HG02885 (cell line): Measurements from ENCODE around the gene SERPINA12.
A peak's percentile ranks its signal among the peaks of the same experiment; 100 is the strongest.
"Not testable (repeated sequence)": the region's sequence is repeated elsewhere in the genome, so short reads cannot be mapped to it uniquely, and the experiment has no call there.

Experiments
- ATAC-seq: cut with Tn5 transposase; IDR thresholded peaks from one replicate; pipeline ENCODE4 v1.9.1; 2021; ENCODE audit warnings: mild to moderate bottlenecking; ENCODE audit not compliant: unreplicated experiment, poor library complexity

Gene SERPINA12

GRCh38 chr14:94499673-94500072 is 9.6 kb downstream of the SERPINA12 start:
- ATAC-seq = no peak

- no peak for ATAC-seq
Observed at GRCh38 chr14:94498215-94498614, 11.1 kb downstream of the SERPINA12 start.

GRCh38 chr14:94494085-94494484 is 15.2 kb downstream of the SERPINA12 start:
- peak; percentile 91 for ATAC-seq

- no peak for ATAC-seq
Observed at GRCh38 chr14:94491511-94491910, 17.8 kb downstream of the SERPINA12 start.

GRCh38 chr14:94489336-94489735 is 19.9 kb downstream of the SERPINA12 start:
- ATAC-seq = no peak

- ATAC-seq = no peak
Observed at GRCh38 chr14:94486883-94487282, 22.4 kb downstream of the SERPINA12 start.

GRCh38 chr14:94485944-94486841 is 23.1 kb downstream of the SERPINA12 start:
- ATAC-seq = peak; percentile 44

GRCh38 chr14:94484481-94484880 is 24.8 kb downstream of the SERPINA12 start:
- no peak for ATAC-seq

- no peak for ATAC-seq
Observed at GRCh38 chr14:94483729-94484275, 25.5 kb downstream of the SERPINA12 start.

GRCh38 chr14:94483071-94483451 is 26.2 kb downstream of the SERPINA12 start:
- no peak for ATAC-seq

- ATAC-seq = not testable (repeated sequence)
Observed at GRCh38 chr14:94482132-94483070, 26.9 kb downstream of the SERPINA12 start.

- no peak for ATAC-seq
Observed at GRCh38 chr14:94481468-94482131, 27.7 kb downstream of the SERPINA12 start.

GRCh38 chr14:94480809-94481208 is 28.5 kb downstream of the SERPINA12 start:
- ATAC-seq = no peak

GRCh38 chr14:94478420-94478819 is 30.8 kb downstream of the SERPINA12 start:
- ATAC-seq = no peak

- ATAC-seq = no peak
Observed at GRCh38 chr14:94476023-94476422, 33.2 kb downstream of the SERPINA12 start, which contains the start of gene SERPINA9. SERPINA9 (minus strand) TSS chr14:94476197; CDS start chr14:94469840, 6,357 bp downstream.

GRCh38 chr14:94474581-94475031 is 34.7 kb downstream of the SERPINA12 start:
- no peak for ATAC-seq

- peak; percentile 60 for ATAC-seq
Observed at GRCh38 chr14:94473666-94474410, 35.4 kb downstream of the SERPINA12 start.

GRCh38 chr14:94472842-94473241 is 36.4 kb downstream of the SERPINA12 start:
- no peak for ATAC-seq

- no peak for ATAC-seq
Observed at GRCh38 chr14:94471045-94471444, 38.2 kb downstream of the SERPINA12 start.
